Neural progenitor cell (in vitro differentiated cells): ENCODE data around the gene PYHIN1. TPM values are rescaled to one million over a fixed set of nuclear protein-coding genes. Genes with fewer than 3 reads are reported as not detected.

ENCODE experiments used
- DNase-seq: peaks from one replicate; pipeline ENCODE4 v3.0.0-alpha.2; 2016; ENCODE audit warnings: low spot score
- H2AFZ ChIP-seq: fragments of 200-600 bp; sonication (generic); replicated peaks from 2 replicates; pipeline ENCODE4 v1.6.1; 2016; ENCODE audit warnings: antibody characterized with exemption
- H3F3A ChIP-seq: fragments of 200-600 bp; sonication (generic); 2 replicates; pipeline ENCODE4 v1.6.1; 2016; ENCODE audit warnings: antibody characterized with exemption, low read depth
- H3K27ac ChIP-seq: fragments of 200-600 bp; sonication (generic); 2 replicates; pipeline ENCODE4 v1.5.1; 2016; ENCODE audit warnings: mild to moderate bottlenecking
- H3K27me3 ChIP-seq: fragments of 200-600 bp; sonication (generic); 2 replicates; pipeline ENCODE4 v1.6.1; 2016; ENCODE audit warnings: mild to moderate bottlenecking, moderate library complexity
- H3K36me3 ChIP-seq: fragments of 200-600 bp; sonication (generic); 2 replicates; pipeline ENCODE4 v1.5.1; 2016
- H3K4me1 ChIP-seq: fragments of 200-600 bp; sonication (generic); 2 replicates; pipeline ENCODE4 v1.6.1; 2016; ENCODE audit warnings: mixed run types
- H3K4me2 ChIP-seq: fragments of 200-600 bp; sonication (generic); 2 replicates; pipeline ENCODE4 v1.6.1; 2016
- H3K4me3 ChIP-seq: fragments of 200-600 bp; sonication (generic); 2 replicates; pipeline ENCODE4 v1.5.1; 2016
- H3K79me2 ChIP-seq: fragments of 200-600 bp; sonication (generic); 2 replicates; pipeline ENCODE4 v1.6.1; 2016; ENCODE audit warnings: low read depth
- H3K9ac ChIP-seq: fragments of 200-600 bp; sonication (generic); 2 replicates; pipeline ENCODE4 v1.6.1; 2016
- H3K9me3 ChIP-seq: fragments of 200-600 bp; sonication (generic); 2 replicates; pipeline ENCODE4 v1.5.1; 2016; ENCODE audit warnings: low read depth
- H4K20me1 ChIP-seq: fragments of 200-600 bp; sonication (generic); 2 replicates; pipeline ENCODE4 v1.6.1; 2016; ENCODE audit warnings: low read depth
- H3K27ac Mint-ChIP-seq: 3 replicates; pipeline ENCODE4 v1.8.0; 2021; ENCODE audit warnings: mixed read lengths
- H3K27me3 Mint-ChIP-seq: 2 replicates; pipeline ENCODE4 v1.8.0; 2022; ENCODE audit warnings: low read depth, mild to moderate bottlenecking, inconsistent platforms, moderate library complexity, mixed read lengths; ENCODE audit not compliant: insufficient read depth
- H3K36me3 Mint-ChIP-seq: 3 replicates; pipeline ENCODE4 v1.8.0; 2021; ENCODE audit warnings: mixed read lengths
- H3K4me1 Mint-ChIP-seq: 3 replicates; pipeline ENCODE4 v1.8.0; 2021; ENCODE audit warnings: mixed read lengths
- H3K4me3 Mint-ChIP-seq: 3 replicates; pipeline ENCODE4 v1.8.0; 2021; ENCODE audit warnings: mild to moderate bottlenecking, moderate library complexity, mixed read lengths
- H3K9me3 Mint-ChIP-seq: 3 replicates; pipeline ENCODE4 v1.8.0; 2020; ENCODE audit warnings: mixed read lengths
- CTCF ChIP-seq: fragments of 200-600 bp; sonication (generic); IDR thresholded peaks from 2 replicates; pipeline ENCODE4 v1.5.1; 2017; ENCODE audit warnings: antibody characterized with exemption, mild to moderate bottlenecking
- EZH2 ChIP-seq: fragments of 200-600 bp; sonication (generic); IDR thresholded peaks from 2 replicates; pipeline ENCODE4 v1.6.1; 2017; ENCODE audit warnings: antibody characterized with exemption, mild to moderate bottlenecking, moderate library complexity
- EZH2phosphoT487 ChIP-seq: fragments of 200-600 bp; sonication (generic); IDR thresholded peaks from 2 replicates; pipeline ENCODE4 v1.6.1; 2017; ENCODE audit warnings: antibody characterized with exemption
- total RNA-seq: library from RNA; depleted of rRNA; stranded (reverse); fragments of >200 nt; gene quantifications from 2 replicates; pipeline ENCODE4 v1.2.3, GENCODE V29; 2015; ENCODE audit warnings: low replicate concordance

The PYHIN1 gene
- total RNA-seq, 1 donor from 2014 or later, result not detected

- Histone ChIP-seq H3K4me2 (no peak overlapping the region), H3K4me1 (no peaks in the 10 kb centered on the region), H2AFZ (no peak overlapping the region), H3K36me3 (no peaks in the 10 kb centered on the region), H3K27ac (no peak overlapping the region), H4K20me1 (no peaks in the 10 kb centered on the region), H3K27me3 (no peaks in the 10 kb centered on the region), H3K9ac (no peak overlapping the region), H3K9me3 (no peaks in the 10 kb centered on the region), H3K4me3 (no peak overlapping the region), H3F3A (no peaks in the 10 kb centered on the region), H3K79me2 (no peaks in the 10 kb centered on the region)
- Mint-ChIP-seq H3K4me3 (no peak overlapping the region), H3K4me1 (no peaks in the 10 kb centered on the region), H3K27me3 (no peaks in the 10 kb centered on the region), H3K27ac (no peak overlapping the region), H3K9me3 (no peaks in the 10 kb centered on the region), H3K36me3 (no peaks in the 10 kb centered on the region)
- DNase-seq, result no peak
- TF ChIP-seq EZH2phosphoT487, result no peak
- no peak for TF ChIP-seq EZH2
- no peak for TF ChIP-seq CTCF
Observed at GRCh38 chr1:158942490-158942889, 11.1 kb downstream of the PYHIN1 start.

GRCh38 chr1:158943059-158943458 lies 11.7 kb downstream of the PYHIN1 start:
- Histone ChIP-seq H3K9ac (no peak overlapping the region), H2AFZ (no peak overlapping the region), H3K4me3 (no peak overlapping the region), H3F3A (no peaks in the 10 kb centered on the region), H3K9me3 (no peaks in the 10 kb centered on the region), H3K4me1 (no peaks in the 10 kb centered on the region), H3K36me3 (no peaks in the 10 kb centered on the region), H3K79me2 (no peaks in the 10 kb centered on the region), H4K20me1 (no peaks in the 10 kb centered on the region), H3K27ac (no peak overlapping the region), H3K27me3 (no peaks in the 10 kb centered on the region), H3K4me2 (no peak overlapping the region)
- DNase-seq, result no peak
- H3K27ac Mint-ChIP-seq, result no peak overlapping the region
- H3K4me3 Mint-ChIP-seq, result no peak overlapping the region
- H3K27me3 Mint-ChIP-seq, result no peaks in the 10 kb centered on the region
- H3K36me3 Mint-ChIP-seq, result no peaks in the 10 kb centered on the region
- no peak for TF ChIP-seq EZH2
- no peak for TF ChIP-seq CTCF
- TF ChIP-seq EZH2phosphoT487, result no peak
- H3K4me1 Mint-ChIP-seq, result no peaks in the 10 kb centered on the region
- H3K9me3 Mint-ChIP-seq, result no peaks in the 10 kb centered on the region

- no peak for DNase-seq
- Histone ChIP-seq H3K9ac (no peak overlapping the region), H3K27ac (no peak overlapping the region), H3K4me2 (no peak overlapping the region), H3K4me3 (no peak overlapping the region), H3K4me1 (no peaks in the 10 kb centered on the region), H2AFZ (no peak overlapping the region), H3K79me2 (no peaks in the 10 kb centered on the region), H4K20me1 (no peaks in the 10 kb centered on the region), H3K36me3 (no peaks in the 10 kb centered on the region), H3K27me3 (no peaks in the 10 kb centered on the region), H3F3A (no peaks in the 10 kb centered on the region), H3K9me3 (no peaks in the 10 kb centered on the region)
- H3K4me3 Mint-ChIP-seq, result no peak overlapping the region
- no peaks in the 10 kb centered on the region for H3K9me3 Mint-ChIP-seq
- TF ChIP-seq CTCF (no peak), EZH2 (no peak), EZH2phosphoT487 (no peak)
- H3K27me3 Mint-ChIP-seq, result no peaks in the 10 kb centered on the region
- H3K36me3 Mint-ChIP-seq, result no peaks in the 10 kb centered on the region
- no peak overlapping the region for H3K27ac Mint-ChIP-seq
- H3K4me1 Mint-ChIP-seq, result no peaks in the 10 kb centered on the region
Observed at GRCh38 chr1:158945061-158945460, 13.7 kb downstream of the PYHIN1 start.
